Endometrial microvascular endothelial cells (primary cell): ENCODE measurements around the gene FAM241A. TPM values are rescaled to one million over a fixed set of nuclear protein-coding genes. Genes with fewer than 3 reads are reported as not detected.
"Not testable (repeated sequence)": the region's sequence is repeated elsewhere in the genome, so short reads cannot be mapped to it uniquely, and the experiment has no call there.

Experiments used
- in situ Hi-C: cut with HindIII; loops from 2 replicates; pipeline ENCODE4 v1.10.0; 2017; ENCODE audit warnings: low sequenced_read_pairs, low pct_unique_long_range_greater_than_20kb; ENCODE audit errors: inconsistent ontology term
- total RNA-seq: library from RNA; depleted of rRNA; stranded (reverse); fragments of >200 nt; gene quantifications from one replicate; pipeline ENCODE4 v1.2.3, GENCODE V29; 2015; ENCODE audit errors: inconsistent ontology term

Gene FAM241A
- total RNA-seq: 29.3 TPM

DNA sequence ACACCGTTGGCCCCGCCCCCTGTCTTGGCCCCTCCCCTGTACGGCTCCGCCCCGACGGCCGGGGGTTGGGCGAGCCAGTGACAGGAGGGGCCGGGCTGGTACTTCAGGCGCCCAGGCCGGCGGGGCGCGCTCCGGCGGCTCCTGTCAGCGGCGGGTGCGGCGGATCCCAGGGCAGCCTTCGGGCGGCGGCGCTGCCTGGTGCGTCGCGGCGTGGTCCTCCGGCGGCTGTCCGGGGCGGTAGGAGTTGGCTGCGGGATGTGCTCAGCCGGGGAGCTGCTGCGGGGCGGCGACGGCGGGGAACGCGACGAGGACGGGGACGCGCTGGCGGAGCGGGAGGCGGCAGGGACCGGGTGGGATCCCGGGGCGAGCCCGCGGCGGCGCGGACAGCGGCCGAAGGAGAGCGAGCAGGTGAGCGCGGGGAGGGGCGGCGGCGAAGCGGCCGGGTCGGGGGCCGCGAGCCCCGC is at the start of gene FAM241A:
Gene FAM241A (plus strand): TSS at position 129 of the 464 bp plus-strand sequence. CDS start 127 bp downstream, at position 256.
- in situ Hi-C loops: loop anchor here (25.0 kb wide), 1 partner anchor 367 kb away; the partner anchor contains the start of gene NEUROG2

DNA sequence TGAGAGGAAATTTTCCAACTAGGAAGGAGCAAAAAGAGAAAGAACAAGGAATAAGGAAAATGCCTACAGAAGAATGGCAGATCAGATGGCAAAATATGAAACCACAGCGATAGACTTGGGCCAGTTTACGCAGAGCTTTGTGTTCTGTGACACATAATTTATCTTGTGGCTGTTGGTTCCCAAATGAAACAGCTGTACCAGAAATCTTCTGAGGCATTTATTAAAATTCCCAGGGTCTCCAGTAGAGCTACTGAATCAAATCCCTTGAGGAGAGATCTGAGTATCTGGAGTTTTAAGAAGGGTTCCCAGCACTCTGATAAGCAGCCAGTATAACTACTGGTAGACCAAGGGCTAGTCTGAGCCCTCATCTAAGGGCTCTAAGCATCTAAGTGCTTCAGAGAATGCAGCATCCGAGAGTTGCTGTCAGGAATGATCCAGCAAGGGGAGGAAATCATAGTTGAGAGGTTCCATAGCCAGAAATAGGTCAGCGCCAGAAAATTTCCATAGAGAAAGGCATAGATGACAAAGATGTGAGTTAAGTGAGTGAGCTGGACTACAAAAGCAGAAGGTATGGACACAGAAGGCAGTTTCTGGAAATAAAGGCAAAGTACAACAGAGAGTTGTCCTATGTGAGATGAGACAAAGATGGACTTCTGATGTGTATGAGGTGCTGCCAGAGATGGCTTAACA is 46.3 kb upstream of the FAM241A start:
- in situ Hi-C loops: no loop called here

DNA sequence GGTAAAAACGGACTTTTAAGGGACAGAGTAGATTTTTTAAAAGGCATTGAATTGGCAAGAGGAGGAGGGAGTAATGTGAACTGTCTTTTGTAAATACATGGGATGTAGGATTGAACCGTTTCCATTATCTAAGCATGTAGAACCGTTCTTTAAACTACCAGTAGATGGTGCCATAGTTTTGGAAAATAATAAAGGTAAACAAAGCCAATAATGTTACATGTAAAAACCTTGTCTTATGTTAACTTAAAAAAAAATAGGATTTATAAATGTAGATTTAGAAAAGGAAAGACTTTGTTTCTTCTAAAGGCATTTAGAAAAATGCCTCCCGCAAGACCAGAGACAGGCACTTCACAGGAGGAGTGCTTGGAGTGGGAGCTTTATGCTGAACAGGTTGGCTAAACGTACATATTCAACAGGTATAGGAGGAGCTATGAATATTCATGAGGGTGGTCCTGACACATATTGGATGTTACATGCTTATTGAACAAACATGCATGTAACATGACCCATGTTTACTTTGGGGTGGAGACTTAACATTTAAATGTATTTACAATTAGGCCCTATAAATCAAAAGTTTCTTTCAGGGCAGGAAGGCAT is 45.5 kb upstream of the FAM241A start:
- in situ Hi-C loops: loop anchor here (10.0 kb wide), 1 partner anchor 145 kb away; no protein-coding TSS in a partner anchor

DNA sequence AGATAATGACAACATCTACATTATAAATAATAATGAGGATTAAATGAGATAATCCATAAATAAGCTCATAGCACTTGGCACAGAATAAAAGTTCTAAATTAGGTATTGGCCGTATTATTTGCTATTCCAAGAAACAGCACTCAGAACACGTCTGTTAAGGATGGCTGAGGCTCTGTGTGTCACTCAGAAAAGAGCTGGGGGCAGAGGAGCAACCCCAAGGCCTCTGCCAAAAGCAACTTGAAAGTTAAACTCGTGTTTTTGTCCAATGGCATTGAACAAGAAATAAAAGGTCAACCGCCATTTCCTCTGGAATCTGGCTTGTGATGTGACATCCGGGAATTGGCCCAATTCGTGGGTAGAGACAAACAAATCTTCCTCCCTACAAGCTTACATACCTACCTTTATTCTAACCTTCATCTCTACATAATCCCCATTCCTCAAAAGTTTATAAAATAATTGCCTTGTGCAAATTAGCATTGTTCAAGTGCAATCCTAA is 42.3 kb upstream of the FAM241A start:
- in situ Hi-C loops: loop anchor here (10.0 kb wide), 1 partner anchor 142 kb away; no protein-coding TSS in a partner anchor

DNA sequence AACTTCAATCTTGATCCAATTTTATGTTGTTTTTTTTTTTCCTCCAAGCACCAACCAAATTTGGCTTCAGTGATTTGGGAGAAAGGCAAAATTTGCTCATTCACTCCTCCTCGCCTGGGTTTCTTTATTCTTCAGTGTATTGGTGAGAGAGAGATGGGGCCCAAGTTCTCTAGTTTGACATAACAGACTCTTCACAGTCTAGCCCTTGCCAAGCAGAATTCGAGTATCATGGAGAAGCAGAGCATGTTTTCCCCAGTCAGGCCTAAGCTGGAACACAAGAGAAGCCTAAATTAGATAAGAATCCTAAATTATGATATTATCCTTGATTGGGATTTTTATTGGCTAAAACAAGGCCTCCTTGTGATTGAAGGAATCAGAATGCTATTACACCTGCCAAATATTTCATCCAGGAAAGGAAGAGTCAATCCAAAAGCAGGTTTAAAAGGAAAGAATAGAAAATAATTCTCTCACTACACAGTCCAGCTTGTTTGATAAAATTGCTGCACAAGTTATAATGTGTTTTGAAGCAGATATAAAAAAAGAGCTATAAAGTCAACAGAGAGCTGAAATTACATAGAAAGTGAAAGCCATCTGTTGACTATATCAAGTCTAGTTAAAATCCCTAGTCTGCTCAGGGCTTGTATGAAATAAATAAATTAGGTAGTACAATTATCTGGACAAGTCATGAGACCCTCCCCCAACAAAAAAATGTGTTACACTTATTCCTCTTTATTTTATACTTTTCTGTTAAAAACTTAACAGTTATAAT is 39.9 kb upstream of the FAM241A start:
- in situ Hi-C loops: loop anchor here (10.0 kb wide), 1 partner anchor 139 kb away; no protein-coding TSS in a partner anchor

DNA sequence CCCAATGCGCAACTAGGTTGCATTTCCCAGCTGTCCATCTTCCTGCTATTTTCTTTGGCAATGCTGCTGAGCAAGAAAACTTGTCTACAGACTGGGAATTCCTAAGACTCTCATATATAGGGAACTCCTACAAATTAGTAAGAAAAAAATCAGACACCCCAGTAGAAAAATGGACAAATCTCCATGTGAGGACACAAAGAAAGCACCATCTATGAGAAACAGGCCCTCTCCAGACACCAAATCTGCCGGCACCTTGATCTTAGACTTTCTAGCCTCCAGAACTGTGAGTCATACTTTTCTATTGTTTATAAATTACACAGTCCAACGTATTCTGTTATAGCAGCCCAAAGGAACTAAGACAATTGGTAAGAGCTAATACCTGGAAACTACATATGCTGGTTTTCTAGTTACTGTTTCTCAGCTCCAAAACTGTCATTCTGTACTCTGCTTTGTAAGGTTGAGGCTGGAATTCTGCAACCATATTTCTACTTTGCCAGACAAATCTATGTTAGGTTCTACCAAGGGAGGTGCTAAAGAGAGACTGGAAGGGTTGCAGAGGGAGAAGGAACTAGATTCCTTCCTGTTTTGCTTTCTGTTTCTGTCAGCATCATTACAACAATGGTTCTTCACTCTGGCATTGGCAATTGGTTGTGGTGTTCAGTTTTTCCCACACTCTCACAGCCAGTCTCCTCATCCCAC is 35.7 kb upstream of the FAM241A start:
- in situ Hi-C loops: loop anchor here (10.0 kb wide), 1 partner anchor 135 kb away; no protein-coding TSS in a partner anchor

DNA sequence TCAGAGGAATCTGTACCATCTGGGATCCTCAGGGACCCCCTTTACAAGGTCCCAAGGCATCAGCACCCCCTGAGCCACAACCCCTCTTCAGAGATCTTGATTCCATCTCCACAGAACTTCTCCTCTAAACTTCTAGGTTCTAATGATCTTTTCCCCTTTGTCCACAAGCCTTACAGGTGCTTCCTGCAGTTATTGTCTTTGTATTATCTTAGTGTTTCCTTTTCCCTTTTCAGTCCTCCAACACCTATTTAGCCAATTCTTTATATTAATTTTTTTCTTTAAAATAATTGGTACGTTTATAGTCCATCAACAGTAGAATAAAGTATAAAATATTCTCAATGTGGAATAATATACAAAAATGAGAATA is 35.2 kb upstream of the FAM241A start:
- in situ Hi-C loops: no loop called here

DNA sequence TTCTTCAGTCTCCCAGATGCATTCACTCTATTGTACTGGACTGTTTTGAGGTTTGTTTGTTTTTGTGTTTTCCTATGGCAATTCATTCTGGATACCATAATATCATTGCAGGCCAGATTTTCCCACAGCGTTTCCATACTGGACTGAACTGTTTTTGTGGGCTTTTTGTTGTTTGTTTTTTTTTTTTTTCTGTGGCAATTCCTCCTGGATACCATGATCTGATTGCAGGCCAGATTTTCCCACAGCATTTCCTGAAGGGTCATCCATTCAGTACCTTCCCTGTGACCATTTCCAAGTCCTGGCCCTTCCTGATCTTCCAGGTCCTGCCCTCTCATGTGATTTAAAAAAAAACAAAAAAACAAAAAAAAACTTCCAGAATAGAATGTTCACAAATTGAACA is 33.9 kb upstream of the FAM241A start:
- in situ Hi-C loops: no loop called here

DNA sequence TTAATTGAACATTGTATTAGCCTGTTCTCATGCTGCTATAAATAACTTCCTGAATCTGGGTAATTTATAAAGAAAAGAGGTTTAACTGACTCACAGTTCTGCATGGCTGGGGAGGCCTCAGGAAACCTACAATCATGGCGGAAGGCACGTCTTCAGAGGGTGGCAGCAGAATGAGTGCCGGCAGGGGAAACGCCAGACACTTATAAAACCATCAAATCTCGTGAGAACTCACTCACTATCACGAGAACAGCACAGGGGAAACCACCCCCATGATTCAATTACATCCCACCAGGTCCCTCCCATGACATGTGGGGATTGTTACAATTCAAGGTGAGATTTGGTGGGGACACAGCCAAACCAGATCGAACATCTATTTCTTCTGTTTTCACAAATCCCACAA is 33.2 kb upstream of the FAM241A start:
- in situ Hi-C loops: not testable (repeated sequence)

DNA sequence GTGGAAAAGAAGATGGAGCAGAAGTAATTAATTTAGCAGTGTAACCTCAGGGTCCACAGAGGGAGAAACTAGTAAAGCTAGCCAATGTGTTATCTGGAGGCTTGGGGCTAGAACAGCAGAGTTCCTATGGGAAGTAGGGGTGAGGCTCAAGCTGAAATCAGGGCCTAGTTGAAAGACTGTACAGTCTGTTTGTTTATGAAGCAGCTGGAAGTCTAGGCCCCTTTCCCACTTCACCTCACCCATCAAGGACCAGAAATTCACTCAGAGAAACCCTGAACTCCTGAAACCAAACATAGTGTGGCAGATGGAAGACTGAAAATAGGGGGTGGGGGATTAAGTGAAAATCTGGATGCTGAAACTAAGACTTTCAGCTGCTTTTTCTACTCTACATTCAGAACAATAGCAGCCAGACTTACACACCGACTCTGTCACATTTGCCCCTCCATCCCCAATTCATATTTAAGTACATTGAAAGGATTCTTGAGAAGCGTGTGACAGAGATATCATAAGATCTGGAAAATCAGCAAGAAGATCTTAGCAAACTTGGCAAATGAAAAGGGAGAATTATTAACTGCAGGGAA is 32.6 kb upstream of the FAM241A start:
- in situ Hi-C loops: no loop called here

DNA sequence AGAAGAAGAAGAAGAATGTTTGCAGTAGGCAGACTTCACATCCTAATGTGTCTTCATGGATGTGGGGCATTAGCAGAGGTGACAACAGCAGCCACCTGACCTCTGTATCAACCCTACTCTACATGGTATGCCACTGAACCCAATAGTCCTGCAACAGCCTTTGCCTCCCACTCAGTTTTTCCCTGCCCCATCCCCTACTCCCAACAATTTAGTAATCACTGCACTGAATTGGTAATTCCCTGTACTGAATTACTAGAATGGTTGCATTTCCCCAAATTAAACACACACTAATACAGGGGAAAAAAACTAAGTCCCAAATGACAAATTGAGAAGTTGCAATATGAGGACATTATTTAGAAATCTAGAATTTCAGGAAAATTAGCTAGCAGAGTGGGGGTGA is 31.4 kb upstream of the FAM241A start:
- in situ Hi-C loops: no loop called here

DNA sequence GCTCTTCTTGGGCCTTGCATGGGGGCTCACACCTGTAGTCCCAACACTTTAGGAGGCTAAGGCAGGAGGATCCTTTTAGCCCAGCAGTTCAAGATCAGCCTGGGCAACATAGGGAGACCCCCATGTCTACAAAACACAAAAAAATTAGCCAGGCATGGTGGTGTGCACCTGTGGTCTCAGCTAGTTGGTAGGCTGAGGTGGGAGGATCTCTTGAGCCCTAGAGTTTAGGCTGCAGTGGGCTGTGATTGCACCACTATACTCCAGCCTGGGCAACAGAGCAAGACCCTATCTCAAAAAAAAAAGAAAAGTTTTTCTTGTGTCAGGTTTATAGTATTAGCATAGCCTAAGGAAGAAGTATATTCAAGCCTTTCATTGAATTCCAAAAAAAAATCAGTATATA is 30.8 kb upstream of the FAM241A start:
- in situ Hi-C loops: no loop called here

DNA sequence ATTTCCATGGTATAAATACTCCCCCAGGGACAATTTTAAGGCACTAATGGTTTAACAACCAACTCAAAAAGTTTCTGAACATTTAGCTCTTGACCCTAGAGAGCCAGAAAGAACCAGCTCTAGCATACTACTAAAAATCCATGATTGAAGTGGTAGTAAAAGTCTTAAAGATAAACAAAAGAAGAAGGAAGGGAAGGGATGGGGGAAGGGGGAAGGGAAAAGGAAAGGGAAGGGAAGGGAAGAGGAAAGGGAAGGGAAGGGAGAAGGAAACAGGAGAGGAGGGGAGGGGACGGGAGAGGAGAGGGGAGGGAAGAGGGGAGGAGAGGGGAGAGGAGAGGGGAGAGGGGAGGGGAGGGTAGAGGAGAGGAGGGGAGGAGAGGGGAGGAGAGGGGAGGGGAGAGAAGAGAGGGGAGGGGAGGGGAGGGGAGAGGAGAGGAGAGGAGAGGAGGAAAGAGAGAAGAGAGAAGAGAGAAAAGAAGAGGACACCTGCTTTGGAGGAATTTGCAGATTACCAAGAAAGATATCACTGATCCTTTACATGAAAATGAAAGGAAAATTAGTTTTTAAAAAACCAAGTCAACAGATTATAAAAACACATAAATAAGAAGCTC is 26.4 kb upstream of the FAM241A start:
- in situ Hi-C loops: no loop called here

DNA sequence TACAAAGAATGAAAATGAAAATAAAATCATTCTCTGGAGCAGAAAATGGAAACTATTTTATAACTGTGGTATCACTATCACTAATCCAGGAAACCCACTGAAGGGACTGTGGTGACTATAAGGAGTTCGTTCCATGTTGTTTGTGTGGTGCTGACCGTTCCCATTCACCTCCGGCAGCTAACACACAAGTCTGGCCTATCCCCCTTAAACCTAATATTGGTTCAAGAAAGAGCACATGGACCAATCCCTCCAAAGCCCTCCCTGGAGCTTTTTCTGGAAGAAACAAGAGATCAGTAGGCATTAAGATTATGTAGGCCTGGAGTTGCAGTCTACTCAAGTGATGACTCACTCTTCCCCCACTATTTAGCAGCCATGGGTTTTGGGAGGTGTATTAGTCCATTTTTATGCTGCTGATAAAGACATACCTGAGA is 25.9 kb upstream of the FAM241A start:
- in situ Hi-C loops: no loop called here

DNA sequence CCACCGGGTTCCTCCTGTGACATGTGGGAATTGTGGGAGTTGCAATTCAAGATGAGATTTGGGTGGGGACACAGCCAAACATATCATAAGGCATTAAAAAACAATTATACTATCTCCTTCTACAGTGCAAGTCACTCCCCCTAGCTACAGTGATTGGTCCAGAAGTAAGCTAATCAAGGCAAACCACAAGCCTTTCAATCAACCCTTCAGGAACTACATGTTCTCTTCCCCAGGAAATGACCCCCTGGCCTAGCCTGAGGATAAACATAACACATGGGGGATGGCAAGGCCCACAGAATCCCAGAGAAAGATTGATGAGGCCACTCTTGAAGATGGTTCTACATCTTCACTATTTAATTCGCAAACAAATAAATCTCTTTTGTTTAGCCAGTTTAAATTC is 25.2 kb upstream of the FAM241A start:
- in situ Hi-C loops: no loop called here

DNA sequence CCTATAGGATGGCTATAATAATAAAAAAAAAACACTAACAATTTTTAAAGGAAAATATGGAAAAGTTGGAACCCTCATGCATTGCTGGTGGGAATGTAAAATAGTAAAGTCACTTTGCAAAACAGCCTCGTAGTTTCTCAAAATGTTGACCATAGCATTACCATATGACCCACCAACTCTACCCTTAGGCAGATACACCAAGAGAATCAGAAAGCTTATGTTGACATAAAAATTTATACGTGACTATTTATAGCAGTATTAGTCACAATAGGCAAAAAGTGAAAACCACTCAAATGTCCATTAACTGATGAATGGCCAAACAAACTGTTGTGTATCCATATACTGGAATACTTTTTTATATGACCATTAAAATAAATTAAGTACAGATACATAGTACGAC is 19.8 kb upstream of the FAM241A start:
- in situ Hi-C loops: loop anchor here (25.0 kb wide), 1 partner anchor 387 kb away; the partner anchor contains the start of gene NEUROG2

DNA sequence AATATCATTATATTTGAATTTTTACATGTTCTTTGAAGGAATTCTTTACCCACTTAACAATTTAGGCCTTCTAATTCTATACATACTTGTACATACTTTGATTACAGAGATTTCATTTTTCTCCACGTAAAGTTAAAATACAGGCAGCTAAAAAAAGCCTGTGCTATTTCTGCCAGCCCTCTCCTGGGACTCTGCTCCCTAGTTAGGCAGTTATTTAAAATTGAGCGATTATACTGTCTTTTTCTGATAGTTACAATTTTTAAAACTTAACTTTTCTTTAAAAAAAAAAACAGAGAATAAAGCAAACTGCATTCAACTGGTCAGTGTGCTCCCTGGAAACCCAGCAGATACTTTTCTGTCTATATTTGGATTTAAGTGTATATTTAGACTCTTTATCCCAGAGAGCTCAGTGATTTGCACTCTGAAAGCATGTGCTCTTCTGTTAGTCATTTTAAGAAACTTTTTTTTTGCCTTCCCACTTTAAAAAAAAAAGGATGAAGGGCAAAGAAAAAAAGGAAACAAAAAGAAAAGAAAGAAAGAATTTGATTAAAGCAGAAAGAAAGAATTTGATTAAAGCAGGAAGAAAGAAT is 18.1 kb upstream of the FAM241A start:
- in situ Hi-C loops: loop anchor here (25.0 kb wide), 1 partner anchor 385 kb away; the partner anchor contains the start of gene NEUROG2
